Measurements from ENCODE around the gene PAX8.

PAX8 gene

GRCh38 chr2:113179446-113180045 lies 99.2 kb downstream of the PAX8 start:
- Mint-ChIP-seq H3K27ac (peak overlapping the region; percentile 90), H3K9me3 (no peaks in the 10 kb centered on the region), H3K4me3 (peak overlapping the region; percentile 81)

DNA sequence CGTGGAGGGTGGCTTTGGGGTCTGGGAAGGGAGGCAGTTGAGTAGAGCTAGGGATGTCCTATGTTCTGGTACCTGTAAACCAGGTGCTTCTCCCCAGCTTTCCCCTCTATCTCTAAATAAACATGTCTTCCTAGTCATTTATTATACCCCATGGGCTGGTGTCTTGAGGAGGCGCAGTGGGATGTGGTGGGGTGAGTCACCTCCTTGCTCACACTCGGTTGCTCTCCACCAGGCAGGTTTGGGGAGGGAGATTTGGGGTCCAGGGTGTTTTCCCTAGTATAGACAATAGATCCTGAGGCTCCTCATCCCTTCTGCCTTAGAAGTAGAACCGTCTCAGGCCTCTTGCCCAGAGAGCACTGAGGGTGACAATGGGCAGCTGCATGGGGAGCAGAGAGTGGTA lies 99.8 kb downstream of the PAX8 start:
- Mint-ChIP-seq H3K27me3 (ENCODE audit: low read depth) (no peaks in the 10 kb centered on the region), H3K4me3 (peak overlapping the region; percentile 81), H3K36me3 (ENCODE audit: low read depth) (peaks cover 57% of the 10 kb centered on the region), H3K9me3 (no peaks in the 10 kb centered on the region), H3K27ac (peak overlapping the region; percentile 90), H3K4me1 (ENCODE audit: low read depth) (peaks cover 73% of the 10 kb centered on the region)

More at GRCh38 chr2:113179446-113180045, 99.2 kb downstream of the PAX8 start:
- peaks cover 74% of the 10 kb centered on the region for H3K4me1 Mint-ChIP-seq (ENCODE audit: low read depth)
- peaks cover 53% of the 10 kb centered on the region for H3K36me3 Mint-ChIP-seq (ENCODE audit: low read depth)
- no peaks in the 10 kb centered on the region for H3K27me3 Mint-ChIP-seq (ENCODE audit: low read depth)

- H3K4me1 Mint-ChIP-seq (ENCODE audit: low read depth), result peaks cover 72% of the 10 kb centered on the region
- peak overlapping the region; percentile 90 for H3K27ac Mint-ChIP-seq
- H3K27me3 Mint-ChIP-seq (ENCODE audit: low read depth), result no peaks in the 10 kb centered on the region
- no peaks in the 10 kb centered on the region for H3K9me3 Mint-ChIP-seq
- peaks cover 55% of the 10 kb centered on the region for H3K36me3 Mint-ChIP-seq (ENCODE audit: low read depth)
- peak overlapping the region; percentile 81 for H3K4me3 Mint-ChIP-seq
Measured at GRCh38 chr2:113178069-113178746, 100.5 kb downstream of the PAX8 start.

DNA sequence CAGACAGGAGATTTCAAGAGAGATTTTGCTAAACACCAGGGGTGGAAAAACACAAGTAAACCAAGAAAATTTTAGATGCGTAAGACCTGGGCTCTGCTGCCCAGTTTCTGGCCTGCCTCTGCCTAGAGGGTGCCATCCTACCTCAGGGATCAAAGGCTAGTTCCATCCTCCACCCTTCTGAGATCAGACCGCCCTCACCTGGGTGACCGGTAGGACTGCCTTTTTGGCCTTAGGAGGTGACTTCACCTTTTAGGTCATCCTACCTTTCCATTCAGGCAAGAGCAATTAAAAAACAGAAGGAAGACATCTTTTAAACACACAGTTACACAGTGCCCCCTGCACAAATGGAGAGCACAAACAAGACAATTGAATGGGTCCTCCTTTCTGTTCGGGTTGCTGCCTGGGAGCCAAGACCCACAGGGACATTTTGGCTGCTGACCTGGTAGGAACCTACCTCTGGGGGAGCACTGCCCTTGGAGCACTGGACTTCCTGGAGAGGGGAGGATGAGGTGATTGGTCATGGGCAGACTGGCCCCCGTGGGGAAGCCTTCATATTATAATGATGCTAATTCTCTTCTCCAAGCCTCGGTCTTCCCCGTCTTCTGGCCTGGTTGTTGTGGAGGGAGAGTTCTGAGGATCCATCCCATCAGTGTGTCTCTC lies 101.9 kb downstream of the PAX8 start:
- Mint-ChIP-seq H3K36me3 (ENCODE audit: low read depth) (peaks cover 51% of the 10 kb centered on the region), H3K27me3 (ENCODE audit: low read depth) (no peaks in the 10 kb centered on the region), H3K27ac (peak overlapping the region; percentile 78), H3K9me3 (no peaks in the 10 kb centered on the region), H3K4me3 (peak overlapping the region; percentile 88), H3K4me1 (ENCODE audit: low read depth) (peaks cover 73% of the 10 kb centered on the region)

DNA sequence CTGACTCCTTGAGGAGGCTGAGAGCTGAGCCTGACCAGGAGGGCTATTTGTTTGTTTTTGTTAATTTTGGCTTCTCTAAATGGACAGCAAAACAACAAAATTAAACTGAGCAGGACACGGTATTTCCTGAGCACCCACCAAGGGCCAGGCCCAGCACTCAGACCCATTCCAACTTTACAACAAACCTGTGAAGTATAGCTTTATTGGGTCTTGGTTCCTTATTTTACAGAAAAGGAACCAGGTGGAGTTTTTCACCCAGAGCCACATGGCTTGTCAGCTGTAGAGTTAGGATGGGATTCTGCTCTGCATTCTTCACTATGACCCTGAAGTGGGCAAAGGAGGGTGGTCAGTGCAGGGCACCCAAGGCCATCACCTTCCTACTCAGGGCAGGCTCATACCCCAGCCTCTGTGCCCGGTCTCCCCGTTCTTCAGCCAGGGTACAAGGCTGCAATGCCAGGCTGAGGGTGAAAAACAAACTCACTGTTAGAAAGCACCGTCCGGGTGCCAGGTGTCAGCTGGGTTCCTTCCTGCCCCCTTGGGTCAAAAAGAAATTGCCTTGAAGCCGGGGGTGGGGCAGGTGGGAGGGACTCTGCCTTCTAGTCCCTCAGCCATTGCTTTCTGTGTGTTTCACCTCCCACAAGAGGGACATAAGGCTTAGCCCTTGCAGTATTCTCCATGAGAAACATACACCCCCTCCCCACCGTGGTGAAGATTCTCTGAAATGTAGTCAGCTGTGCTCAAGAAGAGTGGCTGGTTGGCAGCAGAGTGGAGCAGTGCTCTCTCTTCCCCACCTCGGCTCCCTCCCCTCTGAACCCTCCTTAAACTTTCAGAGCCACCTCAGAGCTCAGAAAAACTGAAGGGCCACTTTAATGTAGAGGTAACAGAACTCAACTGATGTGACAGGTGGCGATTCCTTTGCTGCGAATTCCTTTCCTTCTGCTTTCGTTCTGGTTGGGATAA lies 102.7 kb downstream of the PAX8 start:
- Mint-ChIP-seq H3K9me3 (peaks cover 4% of the 10 kb centered on the region), H3K36me3 (ENCODE audit: low read depth) (peaks cover 55% of the 10 kb centered on the region), H3K4me1 (ENCODE audit: low read depth) (peaks cover 73% of the 10 kb centered on the region), H3K27me3 (ENCODE audit: low read depth) (no peaks in the 10 kb centered on the region), H3K4me3 (peak overlapping the region; percentile 88), H3K27ac (peak overlapping the region; percentile 83)

- H3K27ac Mint-ChIP-seq, result peak overlapping the region; percentile 83
Measured at GRCh38 chr2:113175042-113175628, 103.6 kb downstream of the PAX8 start.

DNA sequence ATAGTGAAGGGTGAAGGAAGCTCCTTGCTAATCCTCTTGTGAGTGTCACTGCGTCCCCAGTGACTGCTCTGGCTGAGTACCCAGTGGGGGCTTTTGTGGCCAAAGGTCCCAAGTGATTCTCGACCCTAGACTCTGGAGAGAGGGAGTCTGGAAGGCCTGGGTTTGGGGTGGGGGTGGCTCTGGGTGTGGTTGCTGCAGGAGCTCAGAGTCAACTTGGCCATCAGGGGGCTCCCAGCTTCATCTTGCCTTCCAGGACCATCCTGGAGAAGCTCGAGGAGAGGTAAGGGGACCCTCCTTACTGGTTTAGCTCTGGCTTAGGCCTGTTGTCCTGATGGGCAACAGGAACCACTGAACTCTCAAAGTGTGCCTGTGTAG lies 104.4 kb downstream of the PAX8 start:
- Mint-ChIP-seq H3K4me3 (peak overlapping the region; percentile 88), H3K9me3 (peaks cover 6% of the 10 kb centered on the region), H3K27ac (peak overlapping the region; percentile 83), H3K4me1 (ENCODE audit: low read depth) (peaks cover 62% of the 10 kb centered on the region), H3K36me3 (ENCODE audit: low read depth) (peaks cover 53% of the 10 kb centered on the region), H3K27me3 (ENCODE audit: low read depth) (no peaks in the 10 kb centered on the region)

More at GRCh38 chr2:113175042-113175628, 103.6 kb downstream of the PAX8 start:
- Mint-ChIP-seq H3K27me3 (ENCODE audit: low read depth) (no peaks in the 10 kb centered on the region), H3K4me3 (peak overlapping the region; percentile 88), H3K9me3 (peaks cover 6% of the 10 kb centered on the region), H3K4me1 (ENCODE audit: low read depth) (peaks cover 65% of the 10 kb centered on the region), H3K36me3 (ENCODE audit: low read depth) (peaks cover 50% of the 10 kb centered on the region)

GRCh38 chr2:113173542-113174375 lies 105.0 kb downstream of the PAX8 start, which contains the start of gene PSD4:
Gene PSD4, plus strand, starts transcription at chr2:113173971. Its CDS starts 8,486 bp downstream, at chr2:113182457.
- Mint-ChIP-seq H3K9me3 (peaks cover 6% of the 10 kb centered on the region), H3K27me3 (ENCODE audit: low read depth) (no peaks in the 10 kb centered on the region), H3K4me3 (peak within 1 kb of the TSS; percentile 88), H3K4me1 (ENCODE audit: low read depth) (peaks cover 60% of the 10 kb centered on the region), H3K36me3 (ENCODE audit: low read depth) (peaks cover 52% of the 10 kb centered on the region), H3K27ac (peak within 1 kb of the TSS; percentile 83)

DNA sequence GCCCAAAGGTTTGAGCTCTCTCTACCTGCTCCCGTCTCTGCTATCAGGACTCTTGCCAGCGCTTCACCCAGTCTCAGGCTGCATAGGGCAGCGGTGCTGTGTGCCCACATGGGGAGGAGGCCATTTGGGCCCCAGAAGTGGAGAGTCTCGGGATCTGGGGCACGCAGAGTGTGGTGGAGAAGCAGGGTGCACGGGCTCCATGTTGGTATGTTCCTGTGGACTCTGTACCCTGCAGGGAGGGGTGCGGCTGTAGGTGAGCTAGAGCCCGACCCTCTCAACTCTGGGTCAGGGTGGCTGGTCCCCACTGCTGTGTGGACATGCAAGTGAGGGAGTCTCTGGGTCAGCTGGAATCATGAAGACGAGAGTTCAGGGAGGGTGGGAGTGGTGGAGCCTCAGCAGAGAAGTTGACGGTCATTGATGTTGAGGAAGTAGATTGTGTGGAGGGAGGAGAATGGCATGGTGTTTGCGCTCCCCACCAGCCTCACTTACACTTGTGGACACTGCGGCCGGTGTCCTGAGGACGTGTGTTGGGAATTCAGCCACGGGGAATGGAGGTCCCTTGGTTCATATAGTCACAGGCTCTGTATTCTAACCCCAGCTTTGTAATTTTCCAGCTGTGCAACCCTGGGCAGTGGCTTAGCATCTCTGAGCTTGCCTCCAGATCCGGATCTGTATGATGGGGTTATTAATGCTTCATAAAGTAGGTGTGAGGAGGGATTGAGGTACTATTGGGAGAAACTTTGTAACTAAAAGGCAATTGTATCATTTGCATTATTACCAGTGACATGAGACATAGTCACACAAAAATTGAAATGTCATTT lies 105.8 kb downstream of the PAX8 start:
- Mint-ChIP-seq H3K4me1 (ENCODE audit: low read depth) (peaks cover 60% of the 10 kb centered on the region), H3K27ac (peak overlapping the region; percentile 83), H3K4me3 (peak overlapping the region; percentile 88), H3K9me3 (peaks cover 6% of the 10 kb centered on the region), H3K36me3 (ENCODE audit: low read depth) (peaks cover 43% of the 10 kb centered on the region), H3K27me3 (ENCODE audit: low read depth) (no peaks in the 10 kb centered on the region)

GRCh38 chr2:113171334-113172075 lies 107.2 kb downstream of the PAX8 start:
- H3K27me3 Mint-ChIP-seq (ENCODE audit: low read depth), result no peaks in the 10 kb centered on the region
- peaks cover 6% of the 10 kb centered on the region for H3K9me3 Mint-ChIP-seq
- peaks cover 34% of the 10 kb centered on the region for H3K36me3 Mint-ChIP-seq (ENCODE audit: low read depth)
- H3K4me1 Mint-ChIP-seq (ENCODE audit: low read depth), result peaks cover 61% of the 10 kb centered on the region
- H3K4me3 Mint-ChIP-seq, result peak overlapping the region; percentile 40
- H3K27ac Mint-ChIP-seq, result peak overlapping the region; percentile 29

- Mint-ChIP-seq H3K4me3 (no peak overlapping the region), H3K27me3 (ENCODE audit: low read depth) (no peaks in the 10 kb centered on the region), H3K27ac (peak overlapping the region; percentile 74), H3K4me1 (ENCODE audit: low read depth) (peaks cover 56% of the 10 kb centered on the region), H3K36me3 (ENCODE audit: low read depth) (peaks cover 26% of the 10 kb centered on the region), H3K9me3 (peaks cover 6% of the 10 kb centered on the region)
Measured at GRCh38 chr2:113169586-113169985, 109.1 kb downstream of the PAX8 start.

DNA sequence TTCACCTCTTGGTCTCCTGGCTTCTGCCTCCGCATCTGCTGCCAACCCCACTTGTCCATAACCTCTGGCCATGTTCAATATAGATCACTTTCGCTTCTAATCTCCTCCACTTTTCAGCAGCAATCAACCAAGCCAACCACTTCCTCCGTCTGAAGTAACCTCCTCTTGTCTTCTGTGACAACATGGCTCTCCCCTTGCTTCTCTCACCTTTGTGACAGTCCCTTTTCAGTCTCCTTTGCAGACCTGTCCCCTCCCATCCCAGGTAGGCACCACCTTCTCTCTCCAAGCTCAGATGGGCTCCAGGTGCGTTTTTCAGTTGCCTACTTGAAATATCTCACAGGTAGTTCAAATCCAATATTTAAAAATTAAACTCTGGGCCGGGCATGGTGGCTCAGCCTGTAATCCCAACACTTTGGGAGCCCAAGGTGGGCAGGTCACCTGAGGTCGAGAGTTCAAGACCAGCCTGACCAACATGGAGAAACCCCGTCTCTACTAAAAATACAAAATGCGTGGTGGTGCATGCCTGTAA lies 109.7 kb downstream of the PAX8 start:
- H3K27me3 Mint-ChIP-seq (ENCODE audit: low read depth), result no peaks in the 10 kb centered on the region
- peak overlapping the region; percentile 82 for H3K27ac Mint-ChIP-seq
- H3K9me3 Mint-ChIP-seq, result peaks cover 6% of the 10 kb centered on the region
- H3K4me3 Mint-ChIP-seq, result peak overlapping the region; percentile 59
- H3K4me1 Mint-ChIP-seq (ENCODE audit: low read depth), result peaks cover 58% of the 10 kb centered on the region
- H3K36me3 Mint-ChIP-seq (ENCODE audit: low read depth), result peaks cover 22% of the 10 kb centered on the region

Data from T-helper 1 cell treated with Interleukin-12 subunit alpha and Interleukin-12 subunit beta and Interleukin-4 antibody, amounts not matched to agents 30 μg/mL and 1 μg/mL, for 36 hours (primary cell).